ENCODE measurements around the gene FARP1.

FARP1 gene

DNA sequence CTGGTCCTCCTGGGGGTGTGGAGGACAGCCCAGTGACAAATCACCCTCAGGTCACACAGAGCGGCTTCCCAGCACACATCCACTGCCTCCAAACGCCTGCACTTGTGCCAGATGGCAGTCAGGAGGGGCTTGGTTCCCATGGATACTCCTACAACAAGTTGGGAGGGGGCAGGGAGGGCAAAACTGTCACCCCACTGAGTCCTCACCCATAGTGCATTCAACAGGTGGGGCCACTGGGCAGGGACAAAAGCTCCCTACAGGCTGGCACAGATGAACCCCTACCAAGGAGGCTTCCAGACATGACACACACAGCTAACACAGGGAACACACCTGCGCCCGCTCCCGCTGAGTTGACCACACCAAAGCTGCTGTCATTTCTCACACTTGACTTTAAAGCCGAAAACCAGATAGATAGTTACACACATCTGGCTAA is 313.5 kb downstream of the FARP1 start:
- DNase-seq (ENCODE audit: low read depth in 2 of 2, low spot score in 1 of 2) = no peak

DNA sequence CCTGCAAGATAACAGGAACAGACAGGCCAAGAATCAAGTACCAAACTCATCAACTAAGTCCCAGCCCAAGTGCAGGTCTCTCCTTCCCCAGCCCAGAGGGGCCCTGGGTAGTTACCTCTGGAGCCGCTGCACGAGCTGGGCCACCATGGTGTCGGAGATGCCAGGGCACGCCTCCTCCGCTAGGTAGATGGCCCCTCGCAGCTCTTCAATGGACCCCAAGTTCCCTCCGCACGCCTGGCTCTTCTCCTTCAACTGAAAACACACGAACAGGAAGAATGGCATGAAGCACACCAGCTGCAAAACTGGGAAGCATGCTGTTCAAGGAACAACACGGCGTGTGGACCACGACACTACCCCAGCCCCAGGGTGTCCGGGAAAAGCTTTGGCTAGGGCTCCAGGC is 314.2 kb downstream of the FARP1 start:
- no peak for DNase-seq (ENCODE audit: low read depth in 2 of 2, low spot score in 1 of 2)

DNA sequence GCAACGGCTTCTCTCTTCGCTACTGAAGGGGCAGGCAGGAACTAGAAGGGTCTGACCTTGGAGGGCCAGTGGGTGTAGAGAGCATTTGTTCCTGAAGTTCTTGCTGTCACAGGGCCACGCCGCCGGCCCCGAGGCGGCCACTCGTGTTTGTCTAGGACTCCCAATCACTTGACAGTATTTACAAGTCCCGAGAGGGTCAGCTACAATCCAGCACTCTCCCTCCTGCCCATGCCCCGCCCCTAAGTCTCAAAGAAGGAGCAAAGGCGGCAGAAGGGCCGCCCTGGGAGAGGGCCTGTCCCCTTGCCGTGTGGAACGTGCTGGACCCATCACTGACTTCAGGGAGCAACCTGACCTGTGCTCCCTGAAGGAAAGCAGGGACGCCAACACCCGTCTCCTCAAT is 315.5 kb downstream of the FARP1 start:
- no peak for DNase-seq (ENCODE audit: low read depth in 2 of 2, low spot score in 1 of 2)

DNA sequence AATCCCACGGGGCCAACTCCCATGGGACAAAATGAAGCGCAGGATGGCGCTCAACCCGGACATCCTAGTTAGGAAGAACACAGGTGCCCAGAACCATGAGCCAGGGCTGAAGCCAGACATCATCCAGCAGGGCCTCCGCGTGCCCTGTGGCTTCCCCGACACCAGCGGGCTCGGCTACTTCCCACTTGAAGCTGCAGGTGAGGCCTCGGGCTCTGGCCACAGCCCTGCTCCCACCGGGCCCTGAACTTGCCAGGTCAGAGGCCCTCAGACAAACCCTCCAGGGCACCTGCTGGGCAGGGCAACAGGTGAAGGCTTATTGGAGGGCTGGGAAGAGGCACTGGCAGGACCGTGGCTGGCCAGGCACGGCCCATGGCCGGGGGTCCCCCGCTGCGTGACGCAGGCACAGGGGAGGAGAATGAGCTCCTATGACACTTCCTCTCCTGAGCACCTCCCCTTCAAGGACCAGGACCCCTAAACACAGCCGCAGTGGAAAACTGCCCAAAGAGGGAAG is 316.3 kb downstream of the FARP1 start:
- DNase-seq (ENCODE audit: low read depth in 2 of 2, low spot score in 1 of 2) = no peak

DNA sequence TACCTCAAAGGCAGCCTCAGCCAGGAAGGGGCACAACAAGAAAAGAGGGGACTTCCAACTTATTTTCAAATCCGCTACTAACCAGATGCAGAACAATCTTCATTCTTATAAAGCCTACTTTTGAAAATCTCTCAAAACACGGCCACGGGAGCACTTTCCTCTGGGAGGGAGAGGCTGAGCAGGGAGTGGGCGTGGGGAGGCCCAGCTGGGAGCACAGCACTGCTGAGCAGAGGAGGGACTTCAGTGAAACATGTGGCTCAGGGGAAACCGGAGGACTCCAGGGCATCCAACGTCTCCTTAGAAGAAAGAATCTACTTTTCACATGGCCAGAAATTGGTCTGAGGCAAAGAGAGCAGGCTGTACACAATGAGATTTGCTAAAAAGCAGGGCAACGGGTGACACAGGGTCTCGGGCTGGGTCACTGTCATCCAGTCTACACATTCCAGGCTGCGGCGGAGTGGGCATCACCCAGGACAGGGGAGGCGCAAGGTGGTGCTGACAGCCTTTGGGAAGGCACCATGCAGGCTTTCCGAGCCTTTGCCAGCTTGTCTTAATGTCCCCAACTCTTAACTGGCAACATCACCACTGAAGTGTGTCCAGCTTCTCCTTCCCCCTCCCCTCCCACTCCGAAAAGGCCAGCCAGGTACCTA is 317.0 kb downstream of the FARP1 start:
- DNase-seq (ENCODE audit: low read depth in 2 of 2, low spot score in 1 of 2) = no peak

DNA sequence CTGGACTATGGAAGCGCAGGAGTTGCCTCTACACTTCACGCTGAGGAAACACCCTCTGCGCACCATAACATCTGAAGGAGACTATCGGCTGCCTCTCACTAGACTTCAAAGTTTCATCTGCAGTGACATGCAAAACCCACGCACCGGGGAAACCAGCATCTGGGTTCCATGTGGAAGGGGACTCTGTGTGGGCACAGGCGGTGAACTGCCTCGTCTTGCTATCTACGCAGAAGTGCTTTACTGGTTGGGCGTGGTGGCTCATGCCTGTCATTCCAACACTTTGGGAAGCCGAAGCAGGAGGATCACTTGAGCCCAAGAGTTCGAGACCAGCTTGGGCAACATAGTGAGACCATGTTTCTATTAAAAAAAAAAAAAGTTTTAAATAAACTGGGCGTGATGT is 317.6 kb downstream of the FARP1 start:
- DNase-seq (ENCODE audit: low read depth in 2 of 2, low spot score in 1 of 2) = no peak

DNA sequence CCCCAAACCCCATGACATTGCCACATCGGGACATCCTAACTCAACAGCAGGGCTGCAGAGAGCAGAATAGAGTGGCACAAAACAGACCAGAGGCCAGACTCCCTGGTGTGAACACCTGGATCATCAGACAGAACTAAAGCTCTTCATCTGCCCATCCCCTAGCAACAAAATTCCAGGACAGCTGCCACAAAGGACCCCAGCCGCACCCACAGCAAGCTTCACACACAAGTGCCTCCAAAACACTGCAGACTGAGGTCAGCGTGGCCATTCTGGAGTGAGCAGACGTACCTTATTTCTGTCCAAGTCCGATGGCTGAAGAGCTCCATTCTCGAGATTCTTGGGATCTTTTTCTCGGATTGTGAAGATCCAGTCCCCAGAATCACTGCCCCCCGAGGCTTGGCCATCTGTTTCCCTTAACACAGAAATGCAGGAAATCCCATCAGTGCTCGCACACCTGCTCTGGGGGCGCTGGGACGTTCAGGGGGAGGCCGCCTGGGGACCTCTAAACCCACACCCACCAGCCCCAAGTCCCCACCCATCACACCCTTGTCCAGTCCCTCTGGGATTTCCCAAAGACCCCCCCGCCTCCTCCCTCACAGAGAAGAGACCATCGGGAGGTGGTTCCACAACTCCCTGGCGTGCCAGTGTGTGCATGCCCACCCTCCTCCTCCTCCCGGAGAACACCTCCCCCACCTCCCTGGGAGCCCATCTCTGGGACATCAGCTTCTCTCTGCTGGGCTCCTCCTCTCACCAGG is 318.8 kb downstream of the FARP1 start:
- DNase-seq (ENCODE audit: low read depth in 2 of 2, low spot score in 1 of 2) = no peak

DNA sequence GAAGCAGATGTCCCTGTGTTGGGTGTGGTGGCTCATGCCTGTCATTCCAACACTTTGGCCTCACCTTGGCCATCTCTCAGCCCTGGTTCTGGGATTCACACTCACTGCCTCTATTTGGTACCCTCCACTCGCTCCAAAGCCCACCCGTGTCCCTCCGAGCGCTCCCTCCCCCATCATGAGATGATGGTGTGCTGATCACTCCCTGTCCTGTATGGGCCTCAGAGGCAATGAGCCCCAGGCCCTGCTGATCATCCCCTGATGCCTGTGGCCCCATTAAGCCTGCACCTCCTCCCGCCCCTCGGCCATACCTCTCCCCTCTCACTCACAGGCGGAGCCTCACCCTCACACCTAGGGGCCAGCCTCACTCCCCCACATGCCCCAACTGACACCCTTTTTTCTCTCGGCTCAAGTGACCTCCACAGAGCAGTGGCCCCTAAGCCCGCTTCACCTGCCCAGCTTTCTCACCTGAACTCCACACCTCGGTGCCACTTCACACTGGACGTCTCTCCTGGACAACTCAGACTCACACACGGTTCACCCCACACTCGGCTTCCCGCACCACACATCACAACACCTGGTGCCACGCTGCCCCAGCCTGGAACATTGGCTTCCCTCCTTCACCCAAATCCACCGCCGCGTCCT is 319.5 kb downstream of the FARP1 start:
- no peak for DNase-seq (ENCODE audit: low read depth in 2 of 2, low spot score in 1 of 2)

DNA sequence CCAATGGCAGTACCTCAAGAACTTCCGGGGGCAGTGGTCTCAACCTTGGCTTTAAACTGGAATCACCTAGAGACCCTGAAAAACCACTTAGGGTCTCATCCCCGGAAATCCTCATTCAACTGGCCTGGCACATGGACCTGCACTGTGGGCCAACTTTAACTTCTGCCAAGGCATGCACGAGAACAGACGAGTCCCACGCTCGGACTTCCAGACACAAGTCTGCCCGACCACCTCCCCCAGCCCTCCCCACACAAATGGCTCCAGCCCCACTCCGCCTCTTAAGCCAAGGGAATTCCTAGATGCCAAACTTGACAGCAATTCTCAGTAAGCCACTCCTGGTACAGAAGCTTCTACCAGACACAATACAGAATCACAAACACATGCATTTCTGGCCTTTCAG is 320.1 kb downstream of the FARP1 start:
- DNase-seq (ENCODE audit: low read depth in 2 of 2, low spot score in 1 of 2) = no peak

DNA sequence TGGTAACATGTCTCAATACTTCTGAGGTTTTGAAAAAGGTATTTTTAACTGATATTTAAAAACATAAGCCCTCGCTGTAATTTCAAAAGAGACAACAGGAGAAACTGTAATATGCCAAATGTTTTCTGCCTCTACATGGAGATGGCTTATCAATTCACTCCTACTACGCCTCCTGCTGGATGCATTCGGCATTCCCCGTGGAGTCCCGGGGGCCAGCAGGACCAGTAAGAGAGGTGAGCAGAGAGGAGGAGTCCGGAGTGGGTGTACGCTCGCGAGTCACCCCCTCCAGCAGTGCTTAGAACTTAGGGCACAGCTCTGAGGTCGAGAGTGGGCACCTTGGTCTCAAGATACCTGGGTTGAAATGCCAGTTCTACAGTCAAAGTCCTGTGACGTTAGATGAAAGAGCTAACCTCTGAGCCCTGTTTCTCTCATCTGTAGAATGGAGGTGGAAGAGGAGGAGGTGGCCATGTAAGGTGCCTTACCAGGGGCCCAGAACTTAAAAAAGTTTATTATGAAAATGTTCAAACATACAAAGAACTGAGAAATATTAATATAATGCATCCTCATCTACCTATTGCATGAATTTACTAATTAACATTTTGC is 323.8 kb downstream of the FARP1 start:
- no peak for DNase-seq (ENCODE audit: low read depth in 2 of 2, low spot score in 1 of 2)

DNA sequence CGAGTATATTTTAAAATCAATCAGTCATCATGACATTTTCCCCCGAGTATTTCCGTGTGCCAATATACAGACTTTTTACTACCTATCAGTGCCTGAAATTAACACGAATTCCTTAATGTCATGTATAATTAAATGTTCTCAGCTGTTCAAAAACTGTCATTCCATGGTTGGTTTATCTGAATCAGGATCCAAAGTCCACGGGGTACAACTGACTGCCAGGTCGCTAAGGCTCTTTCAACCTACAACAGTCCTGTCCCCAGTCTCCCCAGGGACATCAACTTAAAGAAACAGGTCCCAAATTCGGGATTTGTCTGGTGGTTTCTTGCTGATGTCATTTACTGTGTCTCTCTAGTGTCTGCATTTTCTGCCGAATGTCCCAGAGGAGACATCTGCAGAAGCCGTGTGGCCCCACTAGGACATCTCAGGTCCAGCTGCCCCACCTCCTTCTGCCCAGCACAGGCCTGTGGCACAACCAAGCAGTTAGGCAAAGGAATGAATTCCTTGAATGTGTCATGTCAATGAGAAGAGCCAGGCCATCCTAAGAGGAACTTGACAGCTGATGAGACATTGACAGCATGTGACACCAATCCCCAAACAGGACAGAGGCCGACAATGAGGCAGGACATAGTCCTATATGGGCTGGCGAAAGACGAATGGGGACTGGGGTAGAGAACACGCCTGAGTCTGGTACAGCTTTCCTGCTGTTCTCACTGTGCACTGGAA is 324.5 kb downstream of the FARP1 start:
- DNase-seq (ENCODE audit: low read depth in 2 of 2, low spot score in 1 of 2) = no peak

DNA sequence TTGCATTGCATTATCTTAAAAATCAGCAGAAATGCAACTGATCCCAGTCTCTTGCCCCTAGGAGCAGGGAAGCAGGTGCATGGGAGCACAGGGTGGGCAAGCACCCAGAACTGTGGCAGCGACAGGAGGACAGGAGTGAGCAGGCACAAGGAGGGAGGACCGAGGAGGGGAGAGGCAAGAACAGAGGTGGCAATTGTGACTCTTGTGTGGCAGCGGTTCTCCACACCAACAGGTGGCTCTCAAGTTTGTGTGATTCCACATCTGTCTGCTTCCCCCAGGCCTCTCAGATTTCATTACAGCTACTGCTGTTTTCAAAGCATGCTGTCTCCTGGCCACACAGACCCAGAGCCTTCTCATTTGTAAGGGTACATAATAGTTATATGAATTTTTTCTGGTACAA is 325.5 kb downstream of the FARP1 start:
- DNase-seq (ENCODE audit: low read depth in 2 of 2, low spot score in 1 of 2) = no peak

DNA sequence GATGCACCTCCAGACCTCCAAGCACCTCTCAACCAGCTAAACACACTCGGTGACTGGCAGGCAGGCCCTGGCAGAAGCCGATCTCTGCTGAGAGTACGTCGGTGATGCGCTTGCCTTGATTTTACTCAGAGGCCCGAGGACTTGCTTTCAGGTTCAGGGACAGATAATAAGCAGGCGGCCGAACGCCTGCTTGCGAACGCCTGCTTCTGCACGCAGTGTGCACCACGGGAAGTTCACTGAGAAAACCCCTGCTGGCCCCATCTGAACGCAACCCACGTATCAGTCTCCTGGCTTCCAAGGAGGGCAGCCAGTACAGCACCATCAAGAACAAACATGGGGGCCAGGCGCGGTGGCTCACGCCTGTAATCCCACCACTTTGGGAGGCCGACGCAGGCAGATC is 326.0 kb downstream of the FARP1 start:
- no peak for DNase-seq (ENCODE audit: low read depth in 2 of 2, low spot score in 1 of 2)

DNA sequence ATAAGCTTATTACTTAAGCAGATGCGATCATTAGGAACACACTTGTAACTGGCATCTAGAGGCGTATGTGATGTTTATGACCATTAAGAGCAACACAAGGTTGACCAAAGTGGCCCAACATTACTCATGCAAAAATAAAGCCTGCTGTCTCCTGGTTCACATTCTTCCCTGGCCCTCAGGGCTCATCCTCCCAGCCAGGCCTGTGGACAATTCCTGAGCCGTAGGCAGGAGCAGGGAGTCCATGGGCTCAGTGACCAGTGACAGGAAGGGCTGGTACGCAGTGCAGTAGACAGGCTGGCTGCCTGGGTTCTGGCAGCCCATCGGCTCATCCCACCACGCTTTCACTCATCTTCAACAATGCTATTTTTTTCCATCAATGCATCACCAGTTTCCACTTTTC is 328.0 kb downstream of the FARP1 start:
- DNase-seq (ENCODE audit: low read depth in 2 of 2, low spot score in 1 of 2) = no peak

DNA sequence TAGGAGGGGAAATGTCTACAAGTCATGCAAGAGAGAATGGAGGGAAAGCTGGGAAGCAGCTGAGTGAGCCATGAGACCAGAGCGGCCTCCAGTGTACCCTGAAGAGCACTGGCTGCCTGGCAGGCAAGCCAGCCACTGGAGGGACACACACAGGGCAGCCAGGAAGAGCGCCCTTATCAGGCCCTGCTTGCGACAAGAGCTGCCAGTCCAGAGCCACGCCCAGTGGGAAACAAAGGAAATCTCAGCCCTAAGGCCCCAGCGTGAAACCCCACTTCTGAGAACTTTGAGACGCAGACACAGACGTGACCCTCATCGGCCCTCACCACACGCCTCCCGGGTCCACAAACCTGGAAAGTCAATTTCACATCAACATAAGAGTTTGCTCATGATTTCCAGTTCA is 329.0 kb downstream of the FARP1 start:
- no peak for DNase-seq (ENCODE audit: low read depth in 2 of 2, low spot score in 1 of 2)

DNA sequence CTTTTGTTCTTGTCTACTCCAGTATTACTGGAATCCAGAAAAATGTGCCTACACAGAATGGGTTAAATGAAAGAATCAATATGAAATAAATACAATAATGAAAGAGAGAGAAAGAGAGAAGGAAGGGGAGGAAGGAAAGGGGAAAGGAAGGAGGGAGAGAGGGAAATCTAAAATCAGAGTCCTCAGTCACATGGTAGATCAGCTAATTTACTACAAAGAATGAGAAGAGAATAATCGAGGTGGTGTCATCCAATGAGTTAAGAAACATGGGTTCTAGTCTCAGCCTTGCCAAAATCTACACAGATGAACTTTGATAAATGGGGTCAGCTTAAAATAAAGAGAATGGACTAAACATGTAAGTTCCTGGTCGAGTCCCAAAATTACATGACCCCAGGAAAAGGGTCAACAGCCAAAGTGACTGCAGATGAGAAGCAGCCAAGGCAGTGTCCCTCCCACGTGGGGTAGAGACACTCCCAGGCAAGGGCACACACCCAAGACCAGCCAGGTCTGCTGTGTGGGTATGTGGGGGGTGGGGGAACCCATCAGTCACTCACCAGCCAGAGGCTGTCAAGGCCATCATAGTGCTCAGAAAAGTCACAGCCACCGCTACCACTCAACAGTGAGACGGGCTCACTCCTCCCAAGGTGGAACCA is 330.4 kb downstream of the FARP1 start:
- DNase-seq (ENCODE audit: low read depth in 2 of 2, low spot score in 1 of 2) = no peak

DNA sequence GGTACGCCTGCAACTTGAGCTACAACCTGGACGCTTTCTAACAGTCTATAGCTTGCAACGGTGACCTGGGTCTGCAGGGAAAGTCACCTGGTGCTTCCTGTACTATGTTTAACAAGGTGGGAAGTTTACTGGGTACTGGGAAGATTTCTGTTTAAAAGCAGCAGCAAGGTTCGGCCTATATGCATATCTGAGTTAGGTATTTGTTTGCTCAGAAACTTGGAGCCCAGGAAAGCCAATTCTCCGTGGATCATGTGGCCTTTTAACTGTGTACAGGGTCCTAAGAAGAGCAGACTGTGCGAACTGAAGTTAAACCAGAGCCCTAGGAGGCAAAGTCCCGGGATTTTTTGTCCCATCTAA is 330.9 kb downstream of the FARP1 start:
- DNase-seq (ENCODE audit: low read depth in 2 of 2, low spot score in 1 of 2) = no peak

DNA sequence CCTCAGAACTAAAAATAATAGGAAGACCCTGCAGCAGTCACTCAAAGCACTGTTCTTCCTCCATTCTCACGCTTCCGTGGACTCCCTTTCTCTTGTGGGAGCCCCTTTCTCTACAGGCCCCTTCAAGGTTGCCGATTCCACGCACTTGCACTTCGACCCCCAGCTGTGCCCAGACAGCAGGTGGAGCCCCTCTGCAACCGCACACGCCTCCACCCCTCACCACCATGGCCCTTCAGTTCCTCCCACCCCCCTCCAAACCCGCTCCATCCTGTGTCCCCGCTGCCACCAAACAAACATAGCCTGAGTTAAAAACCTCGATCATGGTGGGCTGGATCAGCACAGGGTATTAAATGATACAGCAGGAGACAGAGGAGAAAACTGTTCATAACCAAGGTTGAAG is 331.4 kb downstream of the FARP1 start:
- DNase-seq (ENCODE audit: low read depth in 2 of 2, low spot score in 1 of 2) = no peak

DNA sequence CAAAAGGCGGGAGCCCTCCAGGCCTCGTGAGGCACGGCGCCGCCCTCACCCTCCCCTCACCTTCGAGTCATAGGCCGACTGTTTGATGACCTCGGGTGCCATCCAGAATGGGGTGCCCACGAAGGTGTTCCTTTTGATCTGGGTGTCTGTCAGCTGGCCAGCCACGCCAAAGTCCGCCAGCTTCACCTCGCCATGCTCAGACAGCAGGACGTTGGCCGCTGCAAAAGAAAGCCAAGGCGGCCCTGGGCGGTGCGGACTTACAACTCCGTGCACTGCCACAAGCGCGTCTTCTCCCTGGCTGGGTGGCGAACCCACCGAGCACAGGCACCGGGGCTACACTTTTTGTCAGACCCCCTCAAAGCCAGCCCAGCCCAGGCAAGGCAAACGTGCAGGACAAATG is 331.9 kb downstream of the FARP1 start:
- no peak for DNase-seq (ENCODE audit: low read depth in 2 of 2, low spot score in 1 of 2)

DNA sequence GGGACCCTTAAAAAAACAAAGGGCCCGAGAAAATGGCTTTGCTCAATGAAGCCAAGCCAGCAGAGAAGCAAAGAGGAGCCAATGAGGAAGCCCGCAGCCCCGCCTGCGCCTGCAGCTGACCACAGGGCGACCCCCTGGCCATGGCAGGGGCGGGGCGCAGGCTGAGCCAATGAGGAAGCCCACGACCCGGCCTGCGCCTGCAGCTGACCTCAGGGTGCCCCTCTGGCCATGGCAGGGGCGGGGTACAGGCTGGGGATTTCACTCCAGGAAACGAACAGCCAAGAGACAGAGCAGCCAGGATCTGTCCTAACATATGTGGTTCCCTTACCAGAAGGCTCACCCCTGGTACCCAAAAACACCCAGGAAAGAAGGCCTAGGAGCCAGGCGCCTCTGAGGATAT is 332.6 kb downstream of the FARP1 start:
- no peak for DNase-seq (ENCODE audit: low read depth in 2 of 2, low spot score in 1 of 2)

DNA sequence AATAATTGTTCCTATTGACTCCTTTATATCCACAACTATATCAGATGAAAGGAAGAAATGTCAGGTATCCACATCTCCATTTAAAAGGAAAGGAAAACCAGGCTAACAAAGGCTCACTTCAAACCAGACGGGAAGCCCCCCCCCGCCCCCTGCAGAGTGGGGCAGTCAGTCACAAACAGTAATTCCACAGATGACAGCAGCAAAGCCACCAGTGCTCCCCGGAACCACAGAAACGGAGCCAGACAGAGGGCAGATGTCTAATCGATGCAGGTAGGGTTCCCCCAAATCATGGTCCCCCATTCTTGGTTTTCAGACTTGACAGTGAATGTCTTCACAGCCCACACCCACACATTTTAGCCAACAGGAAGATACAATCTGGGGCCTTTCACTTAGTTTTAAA is 333.2 kb downstream of the FARP1 start:
- DNase-seq (ENCODE audit: low read depth in 2 of 2, low spot score in 1 of 2) = peak; percentile 14 to 23

Measured in stimulated activated CD8-positive, alpha-beta memory T cell treated with anti-CD3 and anti-CD28 coated beads, Interleukin-4, amount 100 ng/mL, for 1 hour (primary cell).